Measurements from ENCODE around the gene ZNF442.
A peak's percentile ranks its signal among the peaks of the same experiment; 100 is the strongest.
"Not testable (repeated sequence)": the region's sequence is repeated elsewhere in the genome, so short reads cannot be mapped to it uniquely, and the experiment has no call there.

ZNF442 gene

DNA sequence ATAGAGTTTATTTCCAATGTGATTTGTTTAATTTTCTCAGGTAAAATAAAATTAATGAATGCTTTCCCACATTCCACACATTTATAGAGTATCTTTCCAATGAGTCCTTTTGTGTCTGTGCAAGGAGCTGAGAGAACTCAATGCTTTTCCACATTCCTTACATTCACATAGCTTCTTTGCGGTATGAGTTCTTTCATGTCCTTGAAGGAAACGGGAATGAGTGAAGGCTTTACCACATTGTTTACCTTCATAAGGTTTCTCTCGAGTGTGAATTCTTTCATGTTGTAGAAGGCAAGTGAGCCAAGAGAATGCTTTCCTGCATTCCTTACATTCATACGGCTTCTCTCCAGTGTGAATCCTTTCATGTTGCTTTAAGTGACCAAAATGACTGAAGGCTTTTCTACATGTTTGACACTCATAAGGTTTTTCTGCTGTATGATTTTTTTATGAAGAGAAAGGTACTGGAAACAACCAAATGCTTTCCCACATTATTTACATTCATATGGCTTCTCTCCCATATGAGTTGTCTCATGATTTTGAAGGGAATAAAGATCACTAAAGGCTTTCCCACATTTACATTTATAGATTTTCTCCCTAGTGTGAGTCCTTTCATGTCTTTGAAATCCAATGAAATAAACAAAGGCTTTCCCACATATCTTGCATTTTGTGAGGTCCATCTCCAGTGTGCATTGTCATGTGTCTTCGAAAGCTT lies 14.4 kb upstream of the ZNF442 start:
- Histone ChIP-seq H3K4me3 (ENCODE audit: low read depth, low read length) (no peak overlapping the region), H3K9me3 (no peaks in the 10 kb centered on the region), H3K36me3 (no peaks in the 10 kb centered on the region), H3K4me1 (no peaks in the 10 kb centered on the region), H3K27me3 (no peaks in the 10 kb centered on the region)
- no peak for DNase-seq
- TF ChIP-seq, protein P1, sequence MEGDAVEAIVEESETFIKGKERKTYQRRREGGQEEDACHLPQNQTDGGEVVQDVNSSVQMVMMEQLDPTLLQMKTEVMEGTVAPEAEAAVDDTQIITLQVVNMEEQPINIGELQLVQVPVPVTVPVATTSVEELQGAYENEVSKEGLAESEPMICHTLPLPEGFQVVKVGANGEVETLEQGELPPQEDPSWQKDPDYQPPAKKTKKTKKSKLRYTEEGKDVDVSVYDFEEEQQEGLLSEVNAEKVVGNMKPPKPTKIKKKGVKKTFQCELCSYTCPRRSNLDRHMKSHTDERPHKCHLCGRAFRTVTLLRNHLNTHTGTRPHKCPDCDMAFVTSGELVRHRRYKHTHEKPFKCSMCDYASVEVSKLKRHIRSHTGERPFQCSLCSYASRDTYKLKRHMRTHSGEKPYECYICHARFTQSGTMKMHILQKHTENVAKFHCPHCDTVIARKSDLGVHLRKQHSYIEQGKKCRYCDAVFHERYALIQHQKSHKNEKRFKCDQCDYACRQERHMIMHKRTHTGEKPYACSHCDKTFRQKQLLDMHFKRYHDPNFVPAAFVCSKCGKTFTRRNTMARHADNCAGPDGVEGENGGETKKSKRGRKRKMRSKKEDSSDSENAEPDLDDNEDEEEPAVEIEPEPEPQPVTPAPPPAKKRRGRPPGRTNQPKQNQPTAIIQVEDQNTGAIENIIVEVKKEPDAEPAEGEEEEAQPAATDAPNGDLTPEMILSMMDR (IDR thresholded peaks at IDR 0.05; ENCODE audit: low read depth, low read length): no peak

DNA sequence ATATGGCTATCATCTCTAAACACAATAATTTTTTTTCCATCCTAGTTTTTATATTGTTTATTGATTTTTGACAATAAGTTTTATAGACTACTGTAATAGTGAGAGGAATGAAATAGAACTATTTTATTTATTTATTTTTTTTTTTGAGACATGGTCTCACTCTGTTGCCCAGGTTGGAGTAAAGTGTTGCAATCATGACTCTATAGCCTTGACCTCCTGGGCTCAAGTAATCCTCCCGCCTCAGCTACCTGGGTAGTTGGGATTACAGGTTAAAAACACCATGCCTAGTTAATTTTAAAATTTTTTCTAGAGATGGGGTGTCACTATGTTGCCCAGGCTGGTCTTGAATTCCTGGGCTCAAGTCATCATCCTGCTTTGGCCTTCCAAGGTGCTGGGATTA lies 8.5 kb upstream of the ZNF442 start:
- TF ChIP-seq, protein P1 (IDR thresholded peaks at IDR 0.05; ENCODE audit: low read depth, low read length): no peak
- H3K4me3 ChIP-seq (ENCODE audit: low read depth, low read length): no peak overlapping the region
- no peaks in the 10 kb centered on the region for H3K9me3 ChIP-seq
- no peaks in the 10 kb centered on the region for H3K36me3 ChIP-seq
- no peaks in the 10 kb centered on the region for H3K4me1 ChIP-seq
- DNase-seq: no peak
- H3K27me3 ChIP-seq: no peaks in the 10 kb centered on the region; the same call in 1 of the 2 replicates

DNA sequence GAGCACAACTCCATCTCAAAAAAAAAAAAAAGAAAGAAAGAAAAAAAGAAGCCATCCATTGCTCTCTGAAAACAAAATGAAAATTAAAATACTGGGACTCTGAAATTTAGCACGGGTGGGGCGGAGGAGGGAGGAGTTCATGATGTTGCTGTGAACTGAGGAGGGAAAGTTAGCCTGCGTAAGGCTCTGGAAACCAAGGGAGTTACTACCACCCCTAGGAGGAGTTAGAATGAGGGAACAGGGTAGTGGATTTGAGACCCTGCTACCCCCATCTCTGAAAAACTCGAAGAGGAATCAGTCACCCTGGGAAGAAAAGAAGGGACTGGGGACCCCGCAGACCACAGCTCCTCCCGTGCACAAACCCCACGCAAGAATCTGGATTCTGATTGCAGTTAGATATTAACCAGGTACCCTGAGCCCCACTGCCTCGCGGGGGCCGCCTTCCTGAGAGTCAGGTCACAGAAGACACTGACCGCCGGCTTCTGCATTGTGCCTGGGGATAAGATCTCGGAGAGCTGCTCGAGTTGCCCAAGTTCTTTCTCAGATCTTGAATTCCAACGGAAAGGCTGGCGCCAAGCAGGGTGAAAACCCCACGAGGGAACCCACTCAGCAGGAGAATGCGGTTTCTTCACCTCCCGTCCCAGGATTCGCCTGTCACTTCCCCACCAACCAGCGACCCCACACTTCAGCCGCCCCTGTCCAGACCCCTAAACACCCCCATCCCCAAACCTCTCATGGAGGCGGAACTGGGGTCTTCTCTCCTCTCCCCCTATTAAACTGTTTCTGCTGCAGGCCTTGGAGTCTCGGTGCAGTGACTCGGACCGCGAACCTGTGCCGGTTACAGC lies 870 bp downstream of the ZNF442 start:
- Histone ChIP-seq H3K36me3 (no peaks in the 10 kb centered on the region), H3K27me3 (no peaks in the 10 kb centered on the region), H3K4me3 (ENCODE audit: low read depth, low read length) (peak overlapping the region; percentile 77), H3K4me1 (no peaks in the 10 kb centered on the region), H3K9me3 (no peaks in the 10 kb centered on the region; the same call in 1 of the 2 replicates)
- TF ChIP-seq, protein P1 (IDR thresholded peaks at IDR 0.05; ENCODE audit: low read depth, low read length): no peak
- DNase-seq: no peak

DNA sequence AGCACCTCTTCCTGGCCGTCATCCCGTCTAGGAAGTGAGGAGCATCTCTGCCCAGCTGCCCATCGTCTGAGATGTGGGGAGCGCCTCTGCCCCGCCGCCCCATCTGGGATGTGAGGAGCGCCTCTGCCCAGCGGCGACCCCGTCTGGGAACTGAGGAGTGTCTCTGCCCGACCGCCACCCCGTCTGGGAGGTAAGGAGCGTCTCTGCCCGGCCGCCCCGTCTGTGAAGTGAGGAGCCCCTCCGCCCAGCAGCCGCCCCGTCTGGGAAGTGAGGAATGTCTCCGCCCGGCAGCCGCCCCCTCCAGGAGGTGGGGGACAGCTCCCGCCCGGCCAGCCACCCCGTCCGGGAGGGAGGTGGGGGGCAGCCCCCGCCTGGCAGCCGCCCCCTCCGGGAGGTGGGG lies 3.2 kb downstream of the ZNF442 start:
- DNase-seq; H3K4me3 ChIP-seq (ENCODE audit: low read depth, low read length); H3K36me3 ChIP-seq; H3K27me3 ChIP-seq; H3K9me3 ChIP-seq; H3K4me1 ChIP-seq: not testable (repeated sequence)

DNA sequence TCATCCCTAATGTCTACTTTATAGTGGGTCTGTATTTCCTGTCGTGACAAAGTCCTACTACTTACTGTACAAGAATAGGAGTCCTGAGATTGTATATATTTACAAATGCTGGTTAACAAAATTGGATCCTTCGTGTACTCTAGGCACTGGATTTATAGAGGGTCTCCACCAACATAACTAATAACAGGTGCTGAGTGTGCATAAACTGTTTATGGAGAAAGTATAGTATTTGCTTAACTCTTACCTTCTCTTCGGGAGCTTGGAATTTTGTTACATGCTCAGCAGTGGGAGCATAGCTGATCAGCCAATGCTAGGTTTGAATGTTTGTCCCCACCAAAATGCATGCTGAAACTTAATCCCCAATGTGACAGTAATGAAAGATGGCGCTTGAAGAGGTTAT lies 12.1 kb downstream of the ZNF442 start:
- Histone ChIP-seq H3K4me3 (ENCODE audit: low read depth, low read length) (no peak overlapping the region), H3K9me3 (0 out of 2 replicates have a peak, but pooled peaks cover 8% of the 10 kb centered on the region), H3K36me3 (no peaks in the 10 kb centered on the region), H3K27me3 (no peaks in the 10 kb centered on the region), H3K4me1 (no peaks in the 10 kb centered on the region)
- no peak for DNase-seq
- TF ChIP-seq, protein P1 (IDR thresholded peaks at IDR 0.05; ENCODE audit: low read depth, low read length): no peak

DNA sequence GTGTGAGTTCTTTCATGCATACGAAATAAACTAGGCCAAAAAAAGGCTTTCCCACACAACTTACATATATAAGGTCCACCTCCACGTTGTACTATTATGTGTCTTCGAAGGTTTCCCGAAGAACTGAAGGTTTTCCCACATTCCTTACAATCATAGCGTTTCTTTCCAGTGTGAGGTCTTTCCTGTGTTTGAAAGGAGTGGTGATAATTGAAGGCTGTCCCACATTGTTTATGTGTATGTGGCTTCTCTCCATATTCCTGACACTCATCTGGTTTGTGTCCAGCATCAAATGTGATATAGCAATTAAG lies 14.6 kb downstream of the ZNF442 start:
- DNase-seq: no peak
- H3K9me3 ChIP-seq: peaks cover 8% of the 10 kb centered on the region; the same call in 1 of the 2 replicates
- H3K4me3 ChIP-seq (ENCODE audit: low read depth, low read length): no peak overlapping the region
- H3K36me3 ChIP-seq: no peaks in the 10 kb centered on the region
- no peaks in the 10 kb centered on the region for H3K27me3 ChIP-seq
- no peaks in the 10 kb centered on the region for H3K4me1 ChIP-seq
- TF ChIP-seq, protein P1 (IDR thresholded peaks at IDR 0.05; ENCODE audit: low read depth, low read length): no peak

All from BE2C (cell line).